ENCODE data around the gene STX18. TPM values are rescaled to one million over a fixed set of nuclear protein-coding genes. Genes with fewer than 3 reads are reported as not detected.

STX18 gene
- total RNA-seq, 2 experiments from 2014 or later, result 25.8 to 27.9 TPM

GRCh38 chr4:4412641-4413372, 129.0 kb downstream of the STX18 start:
- no peaks in the 10 kb centered on the region for H3K27me3 Mint-ChIP-seq
- H3K9me3 Mint-ChIP-seq, result no peaks in the 10 kb centered on the region
- no peak for DNase-seq
- ChIA-PET CTCF (no interaction called here), POLR2A (no interaction called here)
- no peak overlapping the region for H3K4me3 Mint-ChIP-seq
- peaks cover 4% of the 10 kb centered on the region for H3K4me1 Mint-ChIP-seq
- no peak overlapping the region for H3K27ac Mint-ChIP-seq
- H3K36me3 Mint-ChIP-seq (ENCODE audit: low read depth), result peaks cover 2% of the 10 kb centered on the region

- no peaks in the 10 kb centered on the region for H3K9me3 Mint-ChIP-seq
- CTCF ChIA-PET, result interaction anchor here (0.6 kb wide), 1 partner anchor 477 kb away, joined by 4 read pairs; no protein-coding TSS in a partner anchor
- no peak overlapping the region for H3K27ac Mint-ChIP-seq
- H3K4me1 Mint-ChIP-seq, result no peaks in the 10 kb centered on the region
- no peak for DNase-seq
- H3K27me3 Mint-ChIP-seq, result no peaks in the 10 kb centered on the region
- H3K36me3 Mint-ChIP-seq (ENCODE audit: low read depth), result peaks cover 2% of the 10 kb centered on the region
- POLR2A ChIA-PET, result no interaction called here
- no peak overlapping the region for H3K4me3 Mint-ChIP-seq
Observed at GRCh38 chr4:4411906-4412305, 129.9 kb downstream of the STX18 start.

GRCh38 chr4:4410271-4410670, 131.6 kb downstream of the STX18 start:
- Mint-ChIP-seq H3K27me3 (no peaks in the 10 kb centered on the region), H3K9me3 (no peaks in the 10 kb centered on the region), H3K27ac (no peak overlapping the region), H3K4me3 (no peak overlapping the region), H3K4me1 (no peaks in the 10 kb centered on the region), H3K36me3 (ENCODE audit: low read depth) (no peaks in the 10 kb centered on the region)
- no peak for DNase-seq
- POLR2A ChIA-PET, result no interaction called here
- CTCF ChIA-PET, result no interaction called here

GRCh38 chr4:4409416-4410115, 132.3 kb downstream of the STX18 start:
- Mint-ChIP-seq H3K27ac (no peak overlapping the region), H3K4me3 (no peak overlapping the region), H3K4me1 (no peaks in the 10 kb centered on the region), H3K9me3 (no peaks in the 10 kb centered on the region), H3K27me3 (no peaks in the 10 kb centered on the region), H3K36me3 (ENCODE audit: low read depth) (no peaks in the 10 kb centered on the region)
- ChIA-PET POLR2A (no interaction called here), CTCF (interaction anchor here (1.8 kb wide), 1 partner anchor 19 kb away, joined by 3 read pairs; no protein-coding TSS in a partner anchor)
- DNase-seq, result no peak

GRCh38 chr4:4408576-4409335, 133.1 kb downstream of the STX18 start:
- H3K9me3 Mint-ChIP-seq, result no peaks in the 10 kb centered on the region
- ChIA-PET POLR2A (no interaction called here), CTCF (interaction anchor here (1.8 kb wide), 1 partner anchor 20 kb away, joined by 3 read pairs; no protein-coding TSS in a partner anchor)
- H3K27ac Mint-ChIP-seq, result no peak overlapping the region
- H3K36me3 Mint-ChIP-seq (ENCODE audit: low read depth), result no peaks in the 10 kb centered on the region
- DNase-seq, result no peak
- H3K4me3 Mint-ChIP-seq, result no peak overlapping the region
- H3K4me1 Mint-ChIP-seq, result no peaks in the 10 kb centered on the region
- H3K27me3 Mint-ChIP-seq, result no peaks in the 10 kb centered on the region

- H3K36me3 Mint-ChIP-seq (ENCODE audit: low read depth), result no peaks in the 10 kb centered on the region
- ChIA-PET POLR2A (no interaction called here), CTCF (interaction anchor here (1.8 kb wide), 1 partner anchor 20 kb away, joined by 3 read pairs; no protein-coding TSS in a partner anchor)
- DNase-seq, result no peak
- no peaks in the 10 kb centered on the region for H3K4me1 Mint-ChIP-seq
- no peaks in the 10 kb centered on the region for H3K9me3 Mint-ChIP-seq
- H3K27ac Mint-ChIP-seq, result no peak overlapping the region
- H3K27me3 Mint-ChIP-seq, result no peaks in the 10 kb centered on the region
- no peak overlapping the region for H3K4me3 Mint-ChIP-seq
Observed at GRCh38 chr4:4408132-4408523, 133.7 kb downstream of the STX18 start.

GRCh38 chr4:4407299-4408131, 134.3 kb downstream of the STX18 start:
- no peaks in the 10 kb centered on the region for H3K9me3 Mint-ChIP-seq
- no peak overlapping the region for H3K4me3 Mint-ChIP-seq
- no peaks in the 10 kb centered on the region for H3K27me3 Mint-ChIP-seq
- no peak overlapping the region for H3K27ac Mint-ChIP-seq
- no peaks in the 10 kb centered on the region for H3K36me3 Mint-ChIP-seq (ENCODE audit: low read depth)
- DNase-seq, result no peak
- ChIA-PET CTCF (no interaction called here), POLR2A (no interaction called here)
- no peaks in the 10 kb centered on the region for H3K4me1 Mint-ChIP-seq

GRCh38 chr4:4406455-4407298, 135.2 kb downstream of the STX18 start:
- no peaks in the 10 kb centered on the region for H3K36me3 Mint-ChIP-seq (ENCODE audit: low read depth)
- ChIA-PET CTCF (interaction anchor here (0.5 kb wide), 1 partner anchor 394 kb away, joined by 3 read pairs; no protein-coding TSS in a partner anchor), POLR2A (no interaction called here)
- DNase-seq, result no peak
- no peak overlapping the region for H3K4me3 Mint-ChIP-seq
- no peaks in the 10 kb centered on the region for H3K9me3 Mint-ChIP-seq
- H3K27me3 Mint-ChIP-seq, result no peaks in the 10 kb centered on the region
- no peaks in the 10 kb centered on the region for H3K4me1 Mint-ChIP-seq
- peak overlapping the region; percentile 62 for H3K27ac Mint-ChIP-seq

- H3K9me3 Mint-ChIP-seq, result no peaks in the 10 kb centered on the region
- H3K4me1 Mint-ChIP-seq, result no peaks in the 10 kb centered on the region
- no peaks in the 10 kb centered on the region for H3K27me3 Mint-ChIP-seq
- ChIA-PET CTCF (no interaction called here), POLR2A (no interaction called here)
- no peak overlapping the region for H3K27ac Mint-ChIP-seq
- no peaks in the 10 kb centered on the region for H3K36me3 Mint-ChIP-seq (ENCODE audit: low read depth)
- DNase-seq, result no peak
- H3K4me3 Mint-ChIP-seq, result no peak overlapping the region
Observed at GRCh38 chr4:4405358-4405962, 136.4 kb downstream of the STX18 start.

GRCh38 chr4:4402966-4403365, 138.9 kb downstream of the STX18 start:
- no peak overlapping the region for H3K4me3 Mint-ChIP-seq
- H3K9me3 Mint-ChIP-seq, result peaks cover 2% of the 10 kb centered on the region
- ChIA-PET POLR2A (no interaction called here), CTCF (no interaction called here)
- H3K27ac Mint-ChIP-seq, result no peak overlapping the region
- H3K36me3 Mint-ChIP-seq (ENCODE audit: low read depth), result no peaks in the 10 kb centered on the region
- H3K27me3 Mint-ChIP-seq, result no peaks in the 10 kb centered on the region
- no peak for DNase-seq
- no peaks in the 10 kb centered on the region for H3K4me1 Mint-ChIP-seq

GRCh38 chr4:4401036-4401435, 140.8 kb downstream of the STX18 start:
- DNase-seq, result no peak
- ChIA-PET CTCF (no interaction called here), POLR2A (no interaction called here)
- Mint-ChIP-seq H3K4me3 (no peak overlapping the region), H3K27ac (no peak overlapping the region), H3K9me3 (peaks cover 2% of the 10 kb centered on the region), H3K4me1 (no peaks in the 10 kb centered on the region), H3K27me3 (no peaks in the 10 kb centered on the region), H3K36me3 (ENCODE audit: low read depth) (no peaks in the 10 kb centered on the region)
